Measurements from ENCODE around the gene FMN2. TPM values are rescaled to one million over a fixed set of nuclear protein-coding genes. Genes with fewer than 3 reads are reported as not detected.

The FMN2 gene
- 2.4 and 4.3 TPM in 2 replicates for total RNA-seq (ENCODE audit: low replicate concordance)
- long read RNA-seq: 0 reads

- no peak for TF ChIP-seq CTCF (conservative IDR thresholded peaks at IDR 0.05)
- Mint-ChIP-seq H3K27me3 (peaks cover 63% of the 10 kb centered on the region), H3K9me3 (no peaks in the 10 kb centered on the region), H3K36me3 (peaks cover 3% of the 10 kb centered on the region), H3K4me3 (peak within 1 kb of the TSS; percentile 90), H3K27ac (no peak within 1 kb of the TSS), H3K4me1 (ENCODE audit: unreplicated experiment) (peaks cover 8% of the 10 kb centered on the region)
- peak; percentile 75 for DNase-seq (ENCODE audit: extremely low spot score, unreplicated experiment)
These were observed at the start of gene FMN2 for GRCh38 chr1:240091614-240092300. Gene FMN2 (plus strand): TSS chr1:240091883. CDS start chr1:240092110, 227 bp downstream.

GRCh38 chr1:240044620-240045019 lies 47.1 kb upstream of the FMN2 start:
- Mint-ChIP-seq H3K36me3 (no peaks in the 10 kb centered on the region), H3K27ac (no peak overlapping the region), H3K4me1 (ENCODE audit: unreplicated experiment) (no peaks in the 10 kb centered on the region), H3K4me3 (no peak overlapping the region), H3K9me3 (no peaks in the 10 kb centered on the region), H3K27me3 (peaks cover 3% of the 10 kb centered on the region)
- no peak for TF ChIP-seq CTCF (conservative IDR thresholded peaks at IDR 0.05)
- no peak for DNase-seq (ENCODE audit: extremely low spot score, unreplicated experiment)

GRCh38 chr1:240046000-240046399 lies 45.7 kb upstream of the FMN2 start:
- peaks cover 3% of the 10 kb centered on the region for H3K27me3 Mint-ChIP-seq
- no peak for DNase-seq (ENCODE audit: extremely low spot score, unreplicated experiment)
- H3K4me3 Mint-ChIP-seq: no peak overlapping the region
- H3K36me3 Mint-ChIP-seq: no peaks in the 10 kb centered on the region
- no peak for TF ChIP-seq CTCF (conservative IDR thresholded peaks at IDR 0.05)
- no peak overlapping the region for H3K27ac Mint-ChIP-seq
- no peaks in the 10 kb centered on the region for H3K4me1 Mint-ChIP-seq (ENCODE audit: unreplicated experiment)
- H3K9me3 Mint-ChIP-seq: no peaks in the 10 kb centered on the region

- no peak for DNase-seq (ENCODE audit: extremely low spot score, unreplicated experiment)
- Mint-ChIP-seq H3K4me1 (ENCODE audit: unreplicated experiment) (no peaks in the 10 kb centered on the region), H3K9me3 (no peaks in the 10 kb centered on the region), H3K36me3 (no peaks in the 10 kb centered on the region), H3K4me3 (no peak overlapping the region), H3K27ac (no peak overlapping the region), H3K27me3 (no peaks in the 10 kb centered on the region)
- no peak for TF ChIP-seq CTCF (conservative IDR thresholded peaks at IDR 0.05)
These were observed 37.5 kb upstream of the FMN2 start for GRCh38 chr1:240054109-240054701.

GRCh38 chr1:240055936-240056335 lies 35.7 kb upstream of the FMN2 start:
- H3K4me3 Mint-ChIP-seq: no peak overlapping the region
- H3K4me1 Mint-ChIP-seq (ENCODE audit: unreplicated experiment): no peaks in the 10 kb centered on the region
- H3K36me3 Mint-ChIP-seq: no peaks in the 10 kb centered on the region
- H3K9me3 Mint-ChIP-seq: no peaks in the 10 kb centered on the region
- DNase-seq (ENCODE audit: extremely low spot score, unreplicated experiment): no peak
- TF ChIP-seq CTCF (conservative IDR thresholded peaks at IDR 0.05): no peak
- no peaks in the 10 kb centered on the region for H3K27me3 Mint-ChIP-seq
- H3K27ac Mint-ChIP-seq: no peak overlapping the region

Data from type B pancreatic cell (in vitro differentiated cells).